GM23248 (cell line): ENCODE results near the gene ITGA6.

Experiments
- EZH2 ChIP-seq: fragments of 200-600 bp; sonication (generic); IDR thresholded peaks from 2 replicates; pipeline ENCODE4 v1.6.1; 2018; ENCODE audit warnings: antibody characterized with exemption, mild to moderate bottlenecking; ENCODE audit not compliant: insufficient read depth, poor library complexity, severe bottlenecking
- EZH2phosphoT487 ChIP-seq: fragments of 200-600 bp; sonication (generic); IDR thresholded peaks from 2 replicates; pipeline ENCODE4 v1.6.1; 2018; ENCODE audit warnings: antibody characterized with exemption, moderate library complexity, mild to moderate bottlenecking, low read depth; ENCODE audit not compliant: insufficient read depth

DNA sequence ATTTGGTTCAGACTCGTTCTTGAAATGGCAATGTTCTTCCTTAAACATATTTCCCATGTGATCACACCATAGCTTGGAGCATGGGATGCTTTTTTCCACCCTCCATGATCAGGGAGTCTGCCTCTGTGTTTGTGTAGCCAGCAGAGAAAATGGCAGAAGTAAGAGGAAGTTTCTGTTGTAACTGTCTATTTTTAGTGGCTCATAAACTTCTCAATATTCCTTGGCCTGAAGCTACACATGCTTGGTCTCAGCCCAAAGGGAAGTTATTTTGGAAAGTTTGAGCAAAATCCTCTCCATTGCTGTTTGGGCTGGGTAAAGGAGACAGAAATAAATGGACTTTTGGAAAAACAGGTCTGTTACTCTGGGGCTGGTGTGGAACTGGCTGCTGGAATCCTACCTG is 33.4 kb upstream of the ITGA6 start:
- TF ChIP-seq EZH2, result no peak
- no peak for TF ChIP-seq EZH2phosphoT487
